Erythroblast (primary cell): Measurements from ENCODE around the gene GJA3.

Source experiments
- GATA1 ChIP-seq: IDR thresholded peaks from 2 replicates; pipeline ENCODE4 v1.6.1; 2011; ENCODE audit warnings: low read depth, mild to moderate bottlenecking, control low read depth, low read length, moderate library complexity
- POLR2A ChIP-seq: IDR thresholded peaks from 2 replicates; pipeline ENCODE4 v1.6.1; 2011; ENCODE audit warnings: mild to moderate bottlenecking, low read length

DNA sequence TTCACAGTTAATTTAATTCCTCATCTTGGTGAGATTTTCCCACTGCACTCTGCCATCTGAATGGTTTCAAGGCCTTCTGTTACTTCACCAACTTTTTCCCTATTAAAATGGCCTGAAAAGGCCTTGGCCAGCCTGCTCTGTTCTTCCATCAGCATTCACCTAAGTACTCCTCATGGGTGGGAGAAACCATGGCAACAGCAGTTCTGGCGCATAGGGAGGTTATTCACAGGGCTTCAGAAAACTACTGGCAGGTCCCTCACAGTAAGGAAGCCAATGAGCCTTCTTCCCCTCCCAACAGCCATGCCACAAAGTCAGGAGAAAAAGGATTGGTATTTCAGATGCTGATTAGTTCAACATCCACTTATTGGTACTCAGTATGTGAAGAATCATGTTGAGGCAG lies 49.1 kb upstream of the GJA3 start:
- no peak for TF ChIP-seq POLR2A
- no peak for TF ChIP-seq GATA1
